Progenitor cell of endocrine pancreas (in vitro differentiated cells): ENCODE results near the gene KCNMB1. TPM values are rescaled to one million over a fixed set of nuclear protein-coding genes. Genes with fewer than 3 reads are reported as not detected.

ENCODE experiments used
- DNase-seq: peaks from one replicate; pipeline ENCODE4 v3.0.0; 2021; ENCODE audit warnings: low spot score; ENCODE audit not compliant: unreplicated experiment
- H3K27ac Mint-ChIP-seq: 2 replicates; pipeline ENCODE4 v1.8.0; 2021; ENCODE audit warnings: mild to moderate bottlenecking, moderate library complexity, mixed read lengths
- H3K27me3 Mint-ChIP-seq: 2 replicates; pipeline ENCODE4 v1.8.0; 2021; ENCODE audit warnings: mixed read lengths
- H3K36me3 Mint-ChIP-seq: 2 replicates; pipeline ENCODE4 v1.8.0; 2022; ENCODE audit warnings: mixed read lengths; ENCODE audit not compliant: insufficient read depth
- H3K4me1 Mint-ChIP-seq: 2 replicates; pipeline ENCODE4 v1.8.0; 2021; ENCODE audit warnings: low read depth, mixed read lengths
- H3K4me3 Mint-ChIP-seq: 2 replicates; pipeline ENCODE4 v1.8.0; 2021; ENCODE audit warnings: low read depth, mild to moderate bottlenecking, moderate library complexity, mixed read lengths
- H3K9me3 Mint-ChIP-seq: 2 replicates; pipeline ENCODE4 v1.8.0; 2021; ENCODE audit warnings: low read depth, mixed read lengths
- CTCF ChIP-seq: fragments of 200-600 bp; sonication (generic); IDR thresholded peaks from one replicate; pipeline ENCODE4 v1.5.0; 2021; ENCODE audit warnings: antibody characterized with exemption, mild to moderate bottlenecking; ENCODE audit not compliant: unreplicated experiment
- total RNA-seq: library from RNA; stranded (reverse); gene quantifications from 2 replicates; pipeline ENCODE4 v1.2.1, GENCODE V29; 2021

The KCNMB1 gene
- total RNA-seq, 1 donor from 2014 or later: not detected

- no peak overlapping the region for H3K27ac Mint-ChIP-seq
- H3K27me3 Mint-ChIP-seq: peaks cover 30% of the 10 kb centered on the region
- no peaks in the 10 kb centered on the region for H3K36me3 Mint-ChIP-seq
- peaks cover 5% of the 10 kb centered on the region for H3K9me3 Mint-ChIP-seq
- no peak overlapping the region for H3K4me3 Mint-ChIP-seq
- no peaks in the 10 kb centered on the region for H3K4me1 Mint-ChIP-seq
- no peak for TF ChIP-seq CTCF
- no peak for DNase-seq
Observed at GRCh38 chr5:170372971-170373370, 16.2 kb downstream of the KCNMB1 start.

- Mint-ChIP-seq H3K27ac (no peak overlapping the region), H3K27me3 (peaks cover 37% of the 10 kb centered on the region), H3K36me3 (no peaks in the 10 kb centered on the region), H3K4me1 (no peaks in the 10 kb centered on the region), H3K9me3 (no peaks in the 10 kb centered on the region), H3K4me3 (no peak overlapping the region)
- TF ChIP-seq CTCF: no peak
- DNase-seq: no peak
Observed at GRCh38 chr5:170368586-170368985, 20.6 kb downstream of the KCNMB1 start.

DNA sequence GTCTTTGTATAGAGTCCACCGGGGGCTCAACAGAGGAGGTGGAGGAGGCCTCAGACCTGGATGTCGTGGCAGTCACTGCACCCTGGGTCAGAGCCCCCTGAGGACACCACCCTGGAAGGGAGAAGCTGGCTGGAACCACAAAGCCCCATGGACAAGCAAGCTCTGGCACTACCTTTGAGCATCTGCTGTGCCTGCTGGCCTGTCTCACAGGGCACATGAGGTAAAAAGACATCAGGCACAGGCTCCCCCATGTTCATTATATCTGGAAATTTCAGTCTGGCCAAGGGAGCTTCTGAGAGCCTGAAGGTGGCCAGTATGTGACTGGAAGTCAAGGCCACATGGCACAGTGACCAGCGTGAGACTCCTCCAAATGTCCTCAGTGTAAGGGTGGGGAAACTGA is 22.9 kb downstream of the KCNMB1 start:
- no peak for DNase-seq
- Mint-ChIP-seq H3K4me3 (no peak overlapping the region), H3K4me1 (no peaks in the 10 kb centered on the region), H3K36me3 (no peaks in the 10 kb centered on the region), H3K27me3 (peaks cover 23% of the 10 kb centered on the region), H3K27ac (no peak overlapping the region), H3K9me3 (no peaks in the 10 kb centered on the region)
- TF ChIP-seq CTCF: no peak

- Mint-ChIP-seq H3K4me1 (no peaks in the 10 kb centered on the region), H3K36me3 (no peaks in the 10 kb centered on the region), H3K9me3 (no peaks in the 10 kb centered on the region), H3K27ac (no peak overlapping the region), H3K27me3 (peaks cover 23% of the 10 kb centered on the region), H3K4me3 (no peak overlapping the region)
- no peak for TF ChIP-seq CTCF
- no peak for DNase-seq
Observed at GRCh38 chr5:170365831-170366230, 23.3 kb downstream of the KCNMB1 start.

DNA sequence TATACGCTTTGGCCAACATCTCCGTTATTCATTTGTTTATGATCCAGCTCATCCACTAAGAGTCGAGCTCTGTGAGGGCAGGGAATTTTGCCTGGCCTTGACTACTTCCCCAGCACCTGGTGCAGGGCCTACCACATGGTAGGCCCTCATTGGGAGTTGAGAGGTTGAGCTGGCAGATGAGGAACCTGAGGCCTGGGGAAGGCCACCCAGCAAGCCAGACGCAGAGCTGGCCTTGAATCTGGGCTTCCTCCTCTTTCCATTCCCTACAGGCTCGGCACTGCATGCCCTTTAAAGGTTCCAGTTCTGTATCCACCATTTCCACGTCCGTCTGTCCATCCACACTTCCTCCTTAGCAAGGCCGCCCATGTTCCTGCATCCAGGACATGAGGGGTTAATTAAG is 24.2 kb downstream of the KCNMB1 start:
- H3K4me1 Mint-ChIP-seq: no peaks in the 10 kb centered on the region

More for the DNA sequence above, 24.2 kb downstream of the KCNMB1 start:
- no peak for TF ChIP-seq CTCF
- Mint-ChIP-seq H3K27me3 (peaks cover 26% of the 10 kb centered on the region), H3K27ac (no peak overlapping the region), H3K36me3 (no peaks in the 10 kb centered on the region), H3K4me3 (no peak overlapping the region), H3K9me3 (no peaks in the 10 kb centered on the region)
- DNase-seq: no peak
